IMR-90 (cell line): ENCODE results near the gene BYSL.
A peak's percentile ranks its signal among the peaks of the same experiment; 100 is the strongest.

Experiments used
- CEBPB ChIP-seq: IDR thresholded peaks from 2 replicates; pipeline ENCODE4 v1.6.1; 2012; ENCODE audit warnings: low read depth, low read length, improper control_type of control experiment
- CHD1 ChIP-seq: IDR thresholded peaks from 2 replicates; pipeline ENCODE4 v1.6.1; 2012; ENCODE audit warnings: low read depth, low read length, improper control_type of control experiment
- FOS ChIP-seq: fragments of 150-350 bp; IDR thresholded peaks from 2 replicates; pipeline ENCODE4 v1.6.1; 2016; ENCODE audit warnings: low read depth, low read length
- MAZ ChIP-seq: IDR thresholded peaks from 2 replicates; pipeline ENCODE4 v1.6.1; 2012; ENCODE audit warnings: low read depth, mild to moderate bottlenecking, low read length, improper control_type of control experiment, moderate library complexity, borderline replicate concordance
- MXI1 ChIP-seq: IDR thresholded peaks from 2 replicates; pipeline ENCODE4 v1.6.1; 2012; ENCODE audit warnings: low read depth, mild to moderate bottlenecking, low read length, moderate library complexity, borderline replicate concordance
- NFE2L2 ChIP-seq: fragments of 150-350 bp; IDR thresholded peaks from 2 replicates; pipeline ENCODE4 v1.6.1; 2016; ENCODE audit warnings: low read depth, mild to moderate bottlenecking, low read length
- POLR2A ChIP-seq: IDR thresholded peaks from 2 replicates; pipeline ENCODE4 v1.6.1; 2012; ENCODE audit warnings: mild to moderate bottlenecking, low read depth, low read length
- RAD21 ChIP-seq: IDR thresholded peaks from 2 replicates; pipeline ENCODE4 v1.6.1; 2012; ENCODE audit warnings: low read length, improper control_type of control experiment
- SMC3 ChIP-seq: fragments of 150-350 bp; IDR thresholded peaks from 2 replicates; pipeline ENCODE4 v1.6.1; 2016; ENCODE audit warnings: low read depth, mild to moderate bottlenecking, antibody characterized with exemption, low read length, moderate library complexity
- TF ChIP-seq, protein P1 (sequence below): conservative IDR thresholded peaks from 2 replicates; pipeline ENCODE4 v1.5.1; 2012; ENCODE audit warnings: mild to moderate bottlenecking, low read depth, low read length, improper control_type of control experiment
- TF ChIP-seq, protein P2 (sequence below): fragments of 150-350 bp; IDR thresholded peaks from 2 replicates; pipeline ENCODE4 v1.6.1; 2017; ENCODE audit warnings: mild to moderate bottlenecking, antibody characterized with exemption, low read length, low read depth

DNA sequence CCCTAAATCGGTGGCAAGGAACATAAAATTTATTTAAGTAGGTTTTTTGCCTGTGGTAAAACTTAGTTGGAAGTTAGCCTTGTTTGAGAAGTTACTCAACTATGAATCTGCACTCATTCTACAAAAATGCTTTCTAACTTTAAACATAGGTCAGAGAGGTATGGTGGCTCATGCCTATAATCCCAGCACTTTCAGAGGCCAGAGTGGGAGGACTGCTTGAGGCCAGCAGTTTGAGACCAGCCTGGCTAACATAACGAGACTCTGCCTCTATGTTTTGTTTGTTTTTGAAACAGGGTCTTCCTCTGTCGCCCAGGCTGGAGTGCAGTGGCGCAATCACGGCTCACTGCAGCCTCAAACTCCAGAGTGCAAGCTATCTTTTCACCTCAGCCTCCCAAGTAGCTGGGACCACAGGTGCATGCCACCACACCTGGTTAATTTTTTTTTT lies 42.3 kb upstream of the BYSL start:
- no peak for TF ChIP-seq SMC3
- TF ChIP-seq, protein P1, sequence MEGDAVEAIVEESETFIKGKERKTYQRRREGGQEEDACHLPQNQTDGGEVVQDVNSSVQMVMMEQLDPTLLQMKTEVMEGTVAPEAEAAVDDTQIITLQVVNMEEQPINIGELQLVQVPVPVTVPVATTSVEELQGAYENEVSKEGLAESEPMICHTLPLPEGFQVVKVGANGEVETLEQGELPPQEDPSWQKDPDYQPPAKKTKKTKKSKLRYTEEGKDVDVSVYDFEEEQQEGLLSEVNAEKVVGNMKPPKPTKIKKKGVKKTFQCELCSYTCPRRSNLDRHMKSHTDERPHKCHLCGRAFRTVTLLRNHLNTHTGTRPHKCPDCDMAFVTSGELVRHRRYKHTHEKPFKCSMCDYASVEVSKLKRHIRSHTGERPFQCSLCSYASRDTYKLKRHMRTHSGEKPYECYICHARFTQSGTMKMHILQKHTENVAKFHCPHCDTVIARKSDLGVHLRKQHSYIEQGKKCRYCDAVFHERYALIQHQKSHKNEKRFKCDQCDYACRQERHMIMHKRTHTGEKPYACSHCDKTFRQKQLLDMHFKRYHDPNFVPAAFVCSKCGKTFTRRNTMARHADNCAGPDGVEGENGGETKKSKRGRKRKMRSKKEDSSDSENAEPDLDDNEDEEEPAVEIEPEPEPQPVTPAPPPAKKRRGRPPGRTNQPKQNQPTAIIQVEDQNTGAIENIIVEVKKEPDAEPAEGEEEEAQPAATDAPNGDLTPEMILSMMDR: no peak
- TF ChIP-seq, protein P2, sequence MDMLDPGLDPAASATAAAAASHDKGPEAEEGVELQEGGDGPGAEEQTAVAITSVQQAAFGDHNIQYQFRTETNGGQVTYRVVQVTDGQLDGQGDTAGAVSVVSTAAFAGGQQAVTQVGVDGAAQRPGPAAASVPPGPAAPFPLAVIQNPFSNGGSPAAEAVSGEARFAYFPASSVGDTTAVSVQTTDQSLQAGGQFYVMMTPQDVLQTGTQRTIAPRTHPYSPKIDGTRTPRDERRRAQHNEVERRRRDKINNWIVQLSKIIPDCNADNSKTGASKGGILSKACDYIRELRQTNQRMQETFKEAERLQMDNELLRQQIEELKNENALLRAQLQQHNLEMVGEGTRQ: no peak
- TF ChIP-seq MAZ: no peak
- TF ChIP-seq RAD21: no peak
- 0 out of 2 replicates have a peak, but pooled peaks have one; percentile 16 for TF ChIP-seq FOS
- TF ChIP-seq CHD1: no peak
- no peak for TF ChIP-seq POLR2A
- no peak for TF ChIP-seq NFE2L2
- TF ChIP-seq CEBPB: peak; percentile 40
- no peak for TF ChIP-seq MXI1
